VCaP (cell line): ENCODE data around the gene GPC3.
"Not testable (repeated sequence)": the region's sequence is repeated elsewhere in the genome, so short reads cannot be mapped to it uniquely, and the experiment has no call there.

ENCODE experiments used
- H3K27ac ChIP-seq: fragments of 450-650 bp; 2 replicates; pipeline ENCODE4 v1.5.1; 2017
- TF ChIP-seq, protein P1 (sequence below): fragments of 450-650 bp; conservative IDR thresholded peaks from 2 replicates; pipeline ENCODE4 v1.5.1; 2017; ENCODE audit warnings: mild to moderate bottlenecking, moderate library complexity

The GPC3 gene

GRCh38 chrX:133897593-133898163, 87.7 kb downstream of the GPC3 start:
- no peak overlapping the region for H3K27ac ChIP-seq
- TF ChIP-seq, protein P1, sequence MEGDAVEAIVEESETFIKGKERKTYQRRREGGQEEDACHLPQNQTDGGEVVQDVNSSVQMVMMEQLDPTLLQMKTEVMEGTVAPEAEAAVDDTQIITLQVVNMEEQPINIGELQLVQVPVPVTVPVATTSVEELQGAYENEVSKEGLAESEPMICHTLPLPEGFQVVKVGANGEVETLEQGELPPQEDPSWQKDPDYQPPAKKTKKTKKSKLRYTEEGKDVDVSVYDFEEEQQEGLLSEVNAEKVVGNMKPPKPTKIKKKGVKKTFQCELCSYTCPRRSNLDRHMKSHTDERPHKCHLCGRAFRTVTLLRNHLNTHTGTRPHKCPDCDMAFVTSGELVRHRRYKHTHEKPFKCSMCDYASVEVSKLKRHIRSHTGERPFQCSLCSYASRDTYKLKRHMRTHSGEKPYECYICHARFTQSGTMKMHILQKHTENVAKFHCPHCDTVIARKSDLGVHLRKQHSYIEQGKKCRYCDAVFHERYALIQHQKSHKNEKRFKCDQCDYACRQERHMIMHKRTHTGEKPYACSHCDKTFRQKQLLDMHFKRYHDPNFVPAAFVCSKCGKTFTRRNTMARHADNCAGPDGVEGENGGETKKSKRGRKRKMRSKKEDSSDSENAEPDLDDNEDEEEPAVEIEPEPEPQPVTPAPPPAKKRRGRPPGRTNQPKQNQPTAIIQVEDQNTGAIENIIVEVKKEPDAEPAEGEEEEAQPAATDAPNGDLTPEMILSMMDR: no peak

- no peak overlapping the region for H3K27ac ChIP-seq
These were observed 93.1 kb downstream of the GPC3 start for GRCh38 chrX:133892337-133892736.

DNA sequence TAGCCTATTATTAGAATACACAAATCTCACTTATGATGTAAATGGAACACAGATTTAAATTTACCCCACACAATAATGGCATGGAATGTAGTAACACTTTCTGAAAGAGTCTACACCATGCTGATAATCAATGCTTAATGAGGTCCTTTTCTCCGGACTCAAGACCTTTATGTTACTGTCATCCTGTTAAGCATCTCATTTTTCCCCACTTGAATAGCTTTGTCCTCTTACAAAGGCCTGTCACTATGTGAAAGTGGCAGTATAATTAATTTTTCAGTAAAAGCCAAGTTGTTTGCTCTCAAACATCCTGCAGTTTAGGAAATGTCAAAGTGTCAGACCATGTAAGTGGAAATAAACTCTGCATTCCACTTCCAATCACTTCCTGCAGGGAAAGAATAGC, 96.4 kb downstream of the GPC3 start:
- H3K27ac ChIP-seq: no peak overlapping the region
- TF ChIP-seq, protein P1: no peak

More at GRCh38 chrX:133892337-133892736, 93.1 kb downstream of the GPC3 start:
- TF ChIP-seq, protein P1: no peak

GRCh38 chrX:133888084-133888483, 97.3 kb downstream of the GPC3 start:
- H3K27ac ChIP-seq: not testable (repeated sequence)

DNA sequence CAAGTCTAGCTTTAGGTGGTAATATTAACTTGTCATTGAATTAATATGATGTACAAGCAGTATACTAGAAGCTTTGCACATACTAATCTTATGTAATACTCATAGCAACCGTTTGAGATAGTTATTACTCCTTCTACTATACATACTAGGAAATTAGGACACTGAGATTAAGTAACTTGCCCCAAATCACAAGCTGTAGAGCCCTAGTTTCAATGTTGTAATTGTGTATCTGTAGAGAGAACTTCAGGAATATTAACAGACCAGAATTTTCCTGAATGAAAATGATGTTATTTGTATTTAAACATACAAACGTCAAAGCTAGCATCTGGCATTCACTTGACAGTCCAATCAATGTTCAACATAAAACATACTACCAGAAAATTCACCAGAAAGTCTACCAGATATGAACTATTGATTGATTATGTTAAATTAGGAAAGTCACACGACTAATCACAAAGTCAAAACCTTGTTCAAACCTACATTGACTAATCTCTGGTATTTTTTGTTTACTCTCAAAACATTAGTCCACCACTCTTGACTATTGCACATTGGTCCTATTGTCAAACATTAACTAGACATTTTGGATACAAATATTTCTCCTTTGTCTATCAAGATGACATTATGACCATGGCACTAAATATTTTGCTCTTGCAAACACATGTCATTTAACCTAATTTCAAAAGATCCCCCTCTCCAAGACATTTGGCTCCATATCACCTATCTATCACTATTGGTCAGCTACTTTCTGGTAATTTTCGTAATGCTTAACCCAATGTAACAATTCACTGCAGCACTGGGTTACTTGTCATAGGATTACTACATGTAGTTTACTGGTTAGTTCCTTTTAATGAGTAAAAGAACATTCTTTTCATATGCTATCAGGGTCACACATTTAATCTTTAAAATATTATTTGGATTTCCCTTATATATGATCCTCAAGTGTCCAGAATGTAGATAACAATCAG, 100.7 kb downstream of the GPC3 start:
- TF ChIP-seq, protein P1: no peak
- no peak overlapping the region for H3K27ac ChIP-seq

DNA sequence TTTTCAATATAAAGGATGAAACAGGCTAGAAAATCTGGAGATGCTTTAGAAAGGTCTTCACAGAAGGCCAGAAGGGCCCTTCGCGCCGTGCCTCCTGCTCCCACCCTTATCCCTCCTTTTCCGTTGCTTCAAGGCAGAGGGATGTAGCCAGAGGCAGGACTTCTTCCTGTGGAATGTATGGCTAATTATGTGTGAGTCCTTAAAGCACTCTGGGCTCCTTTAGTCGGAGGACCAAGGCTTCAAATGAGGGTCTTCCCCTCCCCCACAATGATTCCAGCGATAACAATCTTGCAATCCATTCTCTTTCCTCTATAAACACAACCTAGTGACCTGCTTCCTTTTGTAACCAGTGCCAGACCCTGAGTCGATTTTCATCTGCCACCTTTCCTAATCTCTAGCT, 103.5 kb downstream of the GPC3 start:
- no peak overlapping the region for H3K27ac ChIP-seq
- TF ChIP-seq, protein P1: no peak

DNA sequence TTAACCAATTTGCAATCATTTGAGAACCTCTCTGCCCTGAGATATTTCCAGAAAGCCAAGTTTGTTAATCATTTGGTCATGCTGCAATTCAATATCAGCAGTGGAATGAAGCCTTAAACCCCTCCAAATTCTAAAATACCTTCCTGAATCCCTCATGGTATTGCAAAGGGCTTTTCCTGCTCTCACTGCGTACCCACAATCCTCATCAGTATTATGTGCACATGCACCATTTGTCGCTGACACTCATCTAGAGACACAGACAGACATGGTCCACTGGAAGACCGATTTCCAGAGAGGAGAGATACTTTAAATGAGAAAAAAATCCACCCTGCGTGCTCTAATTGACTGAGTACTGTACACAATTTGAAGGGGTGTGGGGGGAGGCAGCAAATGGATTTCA, 104.4 kb downstream of the GPC3 start:
- TF ChIP-seq, protein P1: no peak

GRCh38 chrX:133880032-133880443, 105.4 kb downstream of the GPC3 start:
- no peak overlapping the region for H3K27ac ChIP-seq
- TF ChIP-seq, protein P1: no peak; the same call in 1 of the 2 replicates

More for the DNA sequence above, 104.4 kb downstream of the GPC3 start:
- H3K27ac ChIP-seq: no peak overlapping the region
